HG02884 (cell line): ENCODE results near the gene IDH3G.

Source experiments
- ATAC-seq: cut with Tn5 transposase; IDR thresholded peaks from one replicate; pipeline ENCODE4 v1.9.1; 2021; ENCODE audit warnings: mild to moderate bottlenecking, moderate library complexity; ENCODE audit not compliant: unreplicated experiment

Gene IDH3G

GRCh38 chrX:153816831-153817690, 22.9 kb upstream of the IDH3G start:
- no peak for ATAC-seq

- ATAC-seq, result no peak
Measured at GRCh38 chrX:153814591-153815315, 20.6 kb upstream of the IDH3G start.

GRCh38 chrX:153813161-153813560, 19.0 kb upstream of the IDH3G start:
- no peak for ATAC-seq

- no peak for ATAC-seq
Measured at GRCh38 chrX:153812220-153812619, 18.0 kb upstream of the IDH3G start.

GRCh38 chrX:153807976-153808375, 13.8 kb upstream of the IDH3G start:
- no peak for ATAC-seq

GRCh38 chrX:153806999-153807575, 12.9 kb upstream of the IDH3G start:
- no peak for ATAC-seq

- ATAC-seq, result no peak
Measured at GRCh38 chrX:153805436-153805835, 11.3 kb upstream of the IDH3G start.

- ATAC-seq, result no peak
Measured at GRCh38 chrX:153804621-153805020, 10.4 kb upstream of the IDH3G start.

- no peak for ATAC-seq
Measured at GRCh38 chrX:153804100-153804595, 10.0 kb upstream of the IDH3G start.

GRCh38 chrX:153803211-153804099, 9.3 kb upstream of the IDH3G start:
- no peak for ATAC-seq

GRCh38 chrX:153802513-153803045, 8.4 kb upstream of the IDH3G start:
- ATAC-seq, result no peak

GRCh38 chrX:153801669-153802068, 7.5 kb upstream of the IDH3G start:
- ATAC-seq, result no peak

- no peak for ATAC-seq
Measured at GRCh38 chrX:153800746-153801145, 6.6 kb upstream of the IDH3G start.

GRCh38 chrX:153800177-153800722, 6.1 kb upstream of the IDH3G start:
- no peak for ATAC-seq

GRCh38 chrX:153799326-153799725, 5.2 kb upstream of the IDH3G start:
- ATAC-seq, result no peak

GRCh38 chrX:153797415-153798015, 3.3 kb upstream of the IDH3G start:
- ATAC-seq, result no peak

GRCh38 chrX:153794897-153795816, 982 bp upstream of the IDH3G start:
- no peak for ATAC-seq

GRCh38 chrX:153793291-153793690, 884 bp downstream of the IDH3G start:
- ATAC-seq, result no peak

GRCh38 chrX:153792368-153792767, 1.8 kb downstream of the IDH3G start:
- no peak for ATAC-seq
